Type B pancreatic cell (in vitro differentiated cells): ENCODE data around the gene SLC13A1. TPM values are rescaled to one million over a fixed set of nuclear protein-coding genes. Genes with fewer than 3 reads are reported as not detected.

Experiments used
- DNase-seq: peaks from one replicate; pipeline ENCODE4 v3.0.0; 2021; ENCODE audit warnings: mixed read lengths; ENCODE audit not compliant: unreplicated experiment; ENCODE audit errors: extremely low spot score
- H3K27ac Mint-ChIP-seq: 2 replicates; pipeline ENCODE4 v1.8.0; 2021; ENCODE audit warnings: mild to moderate bottlenecking, mixed read lengths
- H3K27me3 Mint-ChIP-seq: 2 replicates; pipeline ENCODE4 v1.8.0; 2021; ENCODE audit warnings: mixed read lengths
- H3K36me3 Mint-ChIP-seq: 2 replicates; pipeline ENCODE4 v1.8.0; 2021; ENCODE audit warnings: mixed read lengths
- H3K4me1 Mint-ChIP-seq: one replicate; pipeline ENCODE4 v1.8.0; 2021; ENCODE audit warnings: mixed read lengths; ENCODE audit not compliant: unreplicated experiment
- H3K4me3 Mint-ChIP-seq: 2 replicates; pipeline ENCODE4 v1.8.0; 2021; ENCODE audit warnings: mild to moderate bottlenecking, mixed read lengths
- H3K9me3 Mint-ChIP-seq: 2 replicates; pipeline ENCODE4 v1.8.0; 2021; ENCODE audit warnings: mixed read lengths
- CTCF ChIP-seq: fragments of 200-600 bp; sonication (generic); conservative IDR thresholded peaks from 2 replicates; pipeline ENCODE4 v1.5.0; 2021; ENCODE audit warnings: antibody characterized with exemption, mild to moderate bottlenecking
- long read RNA-seq: library from polyadenylated mRNA; unstranded; transcript quantifications from one replicate; pipeline ENCODE4 v2.0.0, GENCODE V29; 2020
- total RNA-seq: library from RNA; stranded (reverse); gene quantifications from 2 replicates; pipeline ENCODE4 v1.2.1, GENCODE V29; 2021; ENCODE audit warnings: low replicate concordance

The SLC13A1 gene, protein sequence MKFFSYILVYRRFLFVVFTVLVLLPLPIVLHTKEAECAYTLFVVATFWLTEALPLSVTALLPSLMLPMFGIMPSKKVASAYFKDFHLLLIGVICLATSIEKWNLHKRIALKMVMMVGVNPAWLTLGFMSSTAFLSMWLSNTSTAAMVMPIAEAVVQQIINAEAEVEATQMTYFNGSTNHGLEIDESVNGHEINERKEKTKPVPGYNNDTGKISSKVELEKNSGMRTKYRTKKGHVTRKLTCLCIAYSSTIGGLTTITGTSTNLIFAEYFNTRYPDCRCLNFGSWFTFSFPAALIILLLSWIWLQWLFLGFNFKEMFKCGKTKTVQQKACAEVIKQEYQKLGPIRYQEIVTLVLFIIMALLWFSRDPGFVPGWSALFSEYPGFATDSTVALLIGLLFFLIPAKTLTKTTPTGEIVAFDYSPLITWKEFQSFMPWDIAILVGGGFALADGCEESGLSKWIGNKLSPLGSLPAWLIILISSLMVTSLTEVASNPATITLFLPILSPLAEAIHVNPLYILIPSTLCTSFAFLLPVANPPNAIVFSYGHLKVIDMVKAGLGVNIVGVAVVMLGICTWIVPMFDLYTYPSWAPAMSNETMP
- 0.07 and 0.14 TPM in 2 replicates for total RNA-seq
- long read RNA-seq: 0 reads

DNA sequence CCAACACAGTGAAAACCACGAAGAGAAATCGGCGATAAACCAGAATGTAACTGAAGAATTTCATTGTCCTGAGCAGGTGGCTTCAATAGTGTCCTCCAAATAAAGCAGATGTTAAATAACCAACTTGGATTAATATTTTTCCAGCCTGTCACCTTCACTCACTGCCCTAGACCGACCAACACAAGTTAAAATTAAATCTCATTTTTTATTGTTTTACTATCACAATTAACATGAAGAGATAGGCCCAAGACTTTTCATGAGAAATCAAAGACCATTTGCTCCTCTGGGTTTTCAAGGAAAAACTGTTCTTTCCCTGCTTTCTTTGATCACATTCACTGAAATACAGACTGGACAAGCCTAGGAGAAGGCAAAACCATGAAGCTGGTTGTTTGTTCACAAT lies at the start of gene SLC13A1:
Gene SLC13A1, minus strand, starts transcription at position 87 of the 400 bp plus-strand sequence. Its CDS starts 23 bp downstream, at position 64.
- no peak for DNase-seq
- TF ChIP-seq CTCF: no peak
- Mint-ChIP-seq H3K27ac (no peak within 1 kb of the TSS), H3K27me3 (no peaks in the 10 kb centered on the region), H3K4me1 (no peaks in the 10 kb centered on the region), H3K36me3 (no peaks in the 10 kb centered on the region), H3K4me3 (no peak within 1 kb of the TSS), H3K9me3 (no peaks in the 10 kb centered on the region)

DNA sequence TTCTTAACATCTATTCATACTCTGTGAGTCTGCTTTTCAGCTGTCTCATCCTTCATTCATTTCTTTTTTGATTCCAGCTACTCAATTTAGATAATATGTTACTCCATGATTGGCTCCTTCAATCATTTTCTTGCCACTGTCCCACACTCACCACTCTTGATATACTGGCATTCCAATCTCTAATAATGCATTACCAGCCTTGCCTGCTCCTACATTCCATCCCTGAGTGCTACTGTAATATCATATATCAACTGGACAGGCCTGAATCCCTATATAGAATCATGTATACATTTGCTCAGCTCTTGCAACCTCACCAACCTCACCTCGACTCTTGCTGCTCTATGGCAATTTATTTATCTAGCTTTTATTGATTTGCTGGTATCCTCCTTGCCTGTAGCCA lies 45.0 kb upstream of the SLC13A1 start:
- Mint-ChIP-seq H3K4me1 (no peaks in the 10 kb centered on the region), H3K36me3 (no peaks in the 10 kb centered on the region), H3K27me3 (no peaks in the 10 kb centered on the region), H3K9me3 (no peaks in the 10 kb centered on the region), H3K4me3 (no peak overlapping the region), H3K27ac (no peak overlapping the region)
- no peak for DNase-seq
- no peak for TF ChIP-seq CTCF

- no peaks in the 10 kb centered on the region for H3K9me3 Mint-ChIP-seq
- no peak overlapping the region for H3K4me3 Mint-ChIP-seq
- H3K27me3 Mint-ChIP-seq: no peaks in the 10 kb centered on the region
- no peak for TF ChIP-seq CTCF
- no peak for DNase-seq
- H3K4me1 Mint-ChIP-seq: no peaks in the 10 kb centered on the region
- H3K27ac Mint-ChIP-seq: no peak overlapping the region
- H3K36me3 Mint-ChIP-seq: no peaks in the 10 kb centered on the region
These were observed 42.8 kb upstream of the SLC13A1 start for GRCh38 chr7:123242467-123243092.

DNA sequence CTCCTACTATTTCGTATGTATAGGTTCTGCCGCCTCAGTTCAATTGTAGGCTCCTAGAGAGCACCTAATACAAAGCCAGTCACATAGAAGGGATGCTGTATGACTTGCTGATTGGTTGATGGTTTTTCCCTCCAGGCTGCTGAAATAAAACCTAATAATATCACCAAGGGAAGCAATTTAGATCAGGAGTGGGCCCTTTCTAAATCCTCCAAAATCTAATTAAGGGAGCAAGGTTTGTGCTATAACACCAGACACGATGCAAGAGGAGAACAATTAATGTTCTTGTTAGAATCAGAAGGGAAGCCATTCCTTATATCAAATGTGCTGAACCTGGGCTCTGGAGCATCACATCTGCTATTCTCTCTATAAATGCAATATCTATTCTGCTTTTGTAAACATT lies 42.0 kb upstream of the SLC13A1 start:
- Mint-ChIP-seq H3K27ac (no peak overlapping the region), H3K4me3 (no peak overlapping the region), H3K27me3 (no peaks in the 10 kb centered on the region), H3K9me3 (no peaks in the 10 kb centered on the region), H3K4me1 (no peaks in the 10 kb centered on the region), H3K36me3 (no peaks in the 10 kb centered on the region)
- TF ChIP-seq CTCF: no peak
- no peak for DNase-seq

DNA sequence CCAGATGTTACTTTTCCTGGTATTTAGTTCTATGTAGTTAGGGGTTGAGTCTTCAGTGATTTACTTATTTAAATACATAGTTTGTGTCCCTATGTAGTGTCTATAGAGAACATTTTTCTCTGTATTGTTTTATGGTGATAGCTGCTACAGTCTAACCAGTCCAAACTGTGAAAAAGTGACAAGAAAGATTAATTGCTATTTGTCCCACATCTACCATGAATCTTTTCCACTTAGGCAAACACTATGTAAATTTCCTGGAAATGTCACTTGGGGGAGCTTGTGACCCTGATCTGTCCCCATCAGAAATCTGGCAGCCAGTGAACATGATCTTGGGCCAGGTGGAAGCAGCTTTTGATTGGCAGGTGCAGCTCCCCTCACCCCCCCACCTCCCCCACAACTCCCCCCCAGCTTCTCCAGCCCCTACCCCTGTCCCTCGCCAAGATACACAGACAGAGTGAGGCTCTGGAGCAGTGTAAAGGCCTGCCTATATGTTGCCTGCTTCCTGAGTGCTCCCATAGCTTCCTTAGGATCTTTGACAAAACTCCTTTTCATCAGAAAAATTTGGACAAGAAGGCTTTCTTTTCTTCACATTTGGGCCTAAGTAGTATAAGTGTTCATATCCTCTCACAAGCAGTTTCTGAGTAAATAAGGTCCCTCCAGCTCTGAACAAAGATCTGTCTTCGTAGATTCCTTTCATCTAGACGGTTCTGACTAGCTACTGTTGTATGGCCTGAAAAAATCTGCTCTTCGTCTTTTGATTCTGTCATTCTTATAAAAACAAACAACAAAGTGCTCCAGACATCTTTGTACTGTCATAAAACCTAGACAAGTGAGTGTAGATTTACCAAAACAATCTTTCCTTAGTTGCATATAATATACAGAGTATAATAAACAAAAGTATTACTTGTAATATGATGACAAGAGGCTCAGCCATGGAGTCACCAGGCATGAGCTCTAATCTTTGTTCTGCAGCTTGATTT lies 31.5 kb upstream of the SLC13A1 start:
- Mint-ChIP-seq H3K4me3 (no peak overlapping the region), H3K27me3 (no peaks in the 10 kb centered on the region), H3K27ac (no peak overlapping the region), H3K9me3 (no peaks in the 10 kb centered on the region), H3K36me3 (no peaks in the 10 kb centered on the region), H3K4me1 (no peaks in the 10 kb centered on the region)
- TF ChIP-seq CTCF: no peak
- DNase-seq: no peak
